Psoas muscle (tissue), 8 donors: Measurements from ENCODE around the gene SYTL2. TPM values are rescaled to one million over a fixed set of nuclear protein-coding genes. Genes with fewer than 3 reads are reported as not detected.
A peak's percentile ranks its signal among the peaks of the same experiment; 100 is the strongest.

Source experiments
- ATAC-seq, 4 donors: fragments of 200-7000 bp; cut with Tn5 transposase; one replicate each; pipeline ENCODE4 v1.9.1; 2020; ENCODE audit warnings: moderate library complexity in 3 of 4, mild to moderate bottlenecking in 2 of 4
- DNase-seq, 2 donors: peaks; one replicate each; pipeline ENCODE4 v3.0.0-alpha.2; 2020
- H3K27ac ChIP-seq: fragments of 200-600 bp; one replicate; pipeline ENCODE4 v1.8.0; 2022
- H3K27me3 ChIP-seq, 3 donors: fragments of 200-600 bp in 1 of 3; one replicate each; pipeline versions ENCODE4 v1.6.1 to v1.8.0; 2013 to 2022; ENCODE audit warnings: low read length in 2 of 3, mild to moderate bottlenecking in 2 of 3, moderate library complexity in 1 of 3; ENCODE audit not compliant: insufficient read depth in 3 of 3
- H3K36me3 ChIP-seq, 2 donors: fragments of 200-600 bp in 1 of 2; one replicate each; pipeline versions ENCODE4 v1.6.1 to v1.8.0; 2013 to 2022; ENCODE audit warnings: low read depth in 1 of 2, mild to moderate bottlenecking in 1 of 2, moderate library complexity in 1 of 2; ENCODE audit not compliant: insufficient read depth in 1 of 2
- H3K4me1 ChIP-seq: fragments of 200-600 bp; one replicate; pipeline ENCODE4 v1.8.0; 2022
- H3K4me3 ChIP-seq: fragments of 200-600 bp; one replicate; pipeline ENCODE4 v1.8.0; 2022; ENCODE audit warnings: mild to moderate bottlenecking
- H3K9me3 ChIP-seq: fragments of 200-600 bp; one replicate; pipeline ENCODE4 v1.8.0; 2022
- WGBS, 3 donors: extraction: QIAGEN DNeasy Blood & Tissue Kit; methylation state at CpG; one replicate each; pipeline versions ENCODE4 v1.1.6 to v1.1.7; 2013; 5-methylcytosine and 5-hydroxymethylcytosine counted together
- intact Hi-C, 2 donors: fragments of 100-400 bp; cut with DNase I; formaldehyde crosslinking; loops; one replicate each; pipeline versions ENCODE4 v1.11.0 to v1.14.2; 2022
- polyA plus RNA-seq, 3 donors: library from polyadenylated mRNA; stranded (reverse); fragments of 200-250 nt; gene quantifications; one replicate each; pipeline ENCODE4 v1.2.3, GENCODE V29; 2013
- total RNA-seq, 4 donors: library from RNA; stranded (reverse); fragmentation: NEBNext Ultra II Directional in 2 of 4; extraction: Animal tissue kit (Norgen Biotek cat#: 25700) in 2 of 4; gene quantifications; one replicate each; pipeline versions ENCODE4 v1.2.1 to v1.2.4, GENCODE V29; 2021 to 2023
- TF ChIP-seq, protein P1 (sequence below): fragments of 200-600 bp; IDR thresholded peaks from one replicate; pipeline ENCODE4 v1.8.0; 2022; ENCODE audit warnings: antibody characterized with exemption
- donor health status: healthy with polysubstance abuse.
- donor health status: DM: no; HTN: no; CAD: no; lungs with moderate emphysema.
- donor health status: Bipolar disorder and iron deficiency.
- donor health status: healthy.
- donor health status: DM: yes; HTN: yes; CAD: no.
- donor health status: DM: no; HTN: no; CAD: no.
- donor health status: DM: no; HTN: no; CAD: no.
- donor health status: DM: yes; HTN: yes; CAD: no.

Gene SYTL2
- total and polyA plus RNA-seq, 7 donors = 1.7 to 5.6 (median 4.7) TPM

GRCh38 chr11:85647078-85647477 lies 163.9 kb downstream of the SYTL2 start:
- Histone ChIP-seq H3K27me3 (no peaks in the 10 kb centered on the region), H3K36me3 (peaks cover 0 to 10% of the 10 kb centered on the region in 2 donors), H3K4me1 (peaks cover 33% of the 10 kb centered on the region), H3K9me3 (no peaks in the 10 kb centered on the region), H3K4me3 (peak overlapping the region; percentile 78), H3K27ac (peak overlapping the region; percentile 87)
- DNase-seq (no peak), ATAC-seq (peak in 1 of 4 donors; percentile 22)
- intact Hi-C loops = loop anchor here (2.0 to 10.0 kb wide), 2 partner anchors 16 to 52 kb away; no protein-coding TSS in a partner anchor
- WGBS, 3 donors = 28 to 34% (median 29%) methylated on average over 2 of the region's 2 CpGs
- TF ChIP-seq, protein P1, sequence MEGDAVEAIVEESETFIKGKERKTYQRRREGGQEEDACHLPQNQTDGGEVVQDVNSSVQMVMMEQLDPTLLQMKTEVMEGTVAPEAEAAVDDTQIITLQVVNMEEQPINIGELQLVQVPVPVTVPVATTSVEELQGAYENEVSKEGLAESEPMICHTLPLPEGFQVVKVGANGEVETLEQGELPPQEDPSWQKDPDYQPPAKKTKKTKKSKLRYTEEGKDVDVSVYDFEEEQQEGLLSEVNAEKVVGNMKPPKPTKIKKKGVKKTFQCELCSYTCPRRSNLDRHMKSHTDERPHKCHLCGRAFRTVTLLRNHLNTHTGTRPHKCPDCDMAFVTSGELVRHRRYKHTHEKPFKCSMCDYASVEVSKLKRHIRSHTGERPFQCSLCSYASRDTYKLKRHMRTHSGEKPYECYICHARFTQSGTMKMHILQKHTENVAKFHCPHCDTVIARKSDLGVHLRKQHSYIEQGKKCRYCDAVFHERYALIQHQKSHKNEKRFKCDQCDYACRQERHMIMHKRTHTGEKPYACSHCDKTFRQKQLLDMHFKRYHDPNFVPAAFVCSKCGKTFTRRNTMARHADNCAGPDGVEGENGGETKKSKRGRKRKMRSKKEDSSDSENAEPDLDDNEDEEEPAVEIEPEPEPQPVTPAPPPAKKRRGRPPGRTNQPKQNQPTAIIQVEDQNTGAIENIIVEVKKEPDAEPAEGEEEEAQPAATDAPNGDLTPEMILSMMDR = no peak

Other genes starting within 250 kb of the SYTL2 start
- 1 to 10 TPM; 3.4 to 5.3 (median 3.8) TPM for gene DLG2, start 183.8 kb downstream of the SYTL2 start, total RNA-seq
- 1 to 10 TPM in 1 of 3 donors, under 1 TPM in 2; 0.23 to 1.3 (median 0.35) TPM for gene DLG2, start 183.8 kb downstream of the SYTL2 start, polyA plus RNA-seq
- 10 to 100 TPM; 20.0 to 33.3 (median 25.2) TPM for gene TMEM126B, start 182.5 kb downstream of the SYTL2 start, total RNA-seq
- gene TMEM126B, start 182.5 kb downstream of the SYTL2 start, polyA plus RNA-seq = 10 to 100 TPM; 28.6 to 40.6 (median 40.0) TPM
- 10 to 100 TPM; 32.4 to 51.5 (median 39.1) TPM for gene TMEM126A, start 163.2 kb downstream of the SYTL2 start, total RNA-seq
- 100 to 1,000 TPM in 1 of 3 donors, 10 to 100 TPM in 2; 70.6 to 107 (median 72.0) TPM for gene TMEM126A, start 163.2 kb downstream of the SYTL2 start, polyA plus RNA-seq
- gene CREBZF, start 146.0 kb downstream of the SYTL2 start, total RNA-seq = 10 to 100 TPM; 14.0 to 32.3 (median 19.4) TPM
- gene CREBZF, start 146.0 kb downstream of the SYTL2 start, polyA plus RNA-seq = 10 to 100 TPM; 14.1 to 25.6 (median 17.9) TPM
- under 1 TPM in 3 of 4 donors, not detected in 1; 0.15 to 0.71 (median 0.42) TPM for gene CCDC89, start 124.9 kb downstream of the SYTL2 start, total RNA-seq
- gene CCDC89, start 124.9 kb downstream of the SYTL2 start, polyA plus RNA-seq = 1 to 10 TPM in 1 of 3 donors, under 1 TPM in 2; 0.13 to 2.0 (median 0.20) TPM
- gene CCDC83, start 44.2 kb upstream of the SYTL2 start, total RNA-seq = not detected
- gene CCDC83, start 44.2 kb upstream of the SYTL2 start, polyA plus RNA-seq = not detected